HG03469 (cell line): Measurements from ENCODE around the gene SLBP.
A peak's percentile ranks its signal among the peaks of the same experiment; 100 is the strongest.

Experiments used
- ATAC-seq: cut with Tn5 transposase; IDR thresholded peaks from one replicate; pipeline ENCODE4 v1.9.1; 2021; ENCODE audit warnings: mild to moderate bottlenecking, moderate library complexity, moderate number of reproducible peaks; ENCODE audit not compliant: unreplicated experiment

SLBP gene

DNA sequence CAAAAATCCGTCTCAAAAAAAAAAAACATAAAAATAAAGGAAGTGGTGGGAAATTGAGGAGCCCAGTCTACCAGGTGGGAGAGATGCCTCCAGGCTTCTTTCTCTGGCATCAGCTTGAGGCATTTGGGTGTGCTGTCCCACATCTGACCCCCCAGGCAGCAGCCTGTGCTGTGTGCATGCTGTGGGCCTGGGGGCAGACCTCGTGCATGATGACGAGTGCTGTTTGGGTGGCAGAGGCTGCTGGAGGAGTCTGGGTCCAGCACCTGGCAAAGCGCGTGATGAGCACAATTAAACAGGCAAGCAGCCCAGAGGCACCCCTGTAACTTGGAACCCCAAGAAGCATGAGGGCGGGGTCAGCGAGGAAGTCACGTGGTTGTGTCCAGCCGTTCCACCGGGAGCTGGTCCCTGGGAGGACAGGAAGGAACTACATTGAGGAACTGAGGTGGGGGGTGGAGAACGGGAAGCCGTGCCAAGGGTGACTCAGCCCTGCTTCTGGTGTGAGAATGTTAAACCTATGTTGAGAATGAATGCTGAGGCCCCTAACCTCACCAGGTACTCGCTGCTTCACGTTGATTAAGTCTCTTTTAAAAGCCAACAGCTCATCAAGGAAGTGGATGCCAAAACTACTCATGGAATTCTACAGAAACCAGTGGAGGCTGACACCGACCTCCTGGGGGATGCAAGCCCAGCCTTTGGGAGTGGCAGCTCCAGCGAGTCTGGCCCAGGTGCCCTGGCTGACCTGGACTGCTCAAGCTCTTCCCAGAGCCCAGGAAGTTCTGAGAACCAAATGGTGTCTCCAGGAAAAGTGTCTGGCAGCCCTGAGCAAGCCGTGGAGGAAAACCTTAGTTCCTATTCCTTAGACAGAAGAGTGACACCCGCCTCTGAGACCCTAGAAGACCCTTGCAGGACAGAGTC, 15.3 kb upstream of the SLBP start:
- no peak for ATAC-seq

DNA sequence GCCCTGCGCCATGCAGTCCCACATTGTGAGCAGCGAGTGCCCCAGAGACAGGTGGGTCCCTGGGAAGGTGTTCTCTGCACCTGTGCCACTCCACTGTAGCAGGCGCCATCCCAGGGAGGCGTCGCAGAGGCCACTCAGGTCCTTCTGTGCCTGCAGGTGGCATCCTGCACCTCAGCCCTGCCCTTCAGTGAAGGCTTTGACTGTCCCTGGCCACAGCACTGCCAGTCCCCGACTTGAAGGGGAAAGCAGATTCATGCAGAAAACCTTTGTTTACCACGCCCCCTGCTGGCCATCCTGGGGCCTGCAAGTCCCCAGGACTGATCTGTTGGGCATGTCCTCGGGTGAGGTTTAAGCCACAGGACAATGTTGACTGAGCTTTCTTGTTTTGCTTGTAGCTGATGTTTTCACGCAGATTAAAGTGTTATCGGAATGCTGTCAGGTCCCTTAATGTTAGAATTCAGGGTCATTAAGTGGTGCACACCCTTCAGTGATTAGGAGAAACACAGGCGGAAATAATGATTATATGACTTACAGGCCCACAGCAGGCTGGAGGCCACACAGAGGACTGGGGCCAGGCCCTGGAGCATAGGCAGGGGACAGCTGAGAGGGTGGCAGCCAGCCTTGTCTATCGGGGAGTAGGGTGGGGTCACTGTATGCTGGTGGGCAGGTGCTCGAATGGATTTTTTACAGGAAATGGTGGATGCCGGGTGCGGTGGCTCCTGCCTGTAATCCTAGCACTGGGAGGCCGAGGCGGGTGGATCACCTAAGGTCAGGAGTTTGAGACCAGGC, 14.2 kb upstream of the SLBP start:
- ATAC-seq, result no peak

GRCh38 chr4:1725521-1725920, 13.4 kb upstream of the SLBP start:
- no peak for ATAC-seq

GRCh38 chr4:1723131-1723801, 11.1 kb upstream of the SLBP start:
- ATAC-seq, result no peak

DNA sequence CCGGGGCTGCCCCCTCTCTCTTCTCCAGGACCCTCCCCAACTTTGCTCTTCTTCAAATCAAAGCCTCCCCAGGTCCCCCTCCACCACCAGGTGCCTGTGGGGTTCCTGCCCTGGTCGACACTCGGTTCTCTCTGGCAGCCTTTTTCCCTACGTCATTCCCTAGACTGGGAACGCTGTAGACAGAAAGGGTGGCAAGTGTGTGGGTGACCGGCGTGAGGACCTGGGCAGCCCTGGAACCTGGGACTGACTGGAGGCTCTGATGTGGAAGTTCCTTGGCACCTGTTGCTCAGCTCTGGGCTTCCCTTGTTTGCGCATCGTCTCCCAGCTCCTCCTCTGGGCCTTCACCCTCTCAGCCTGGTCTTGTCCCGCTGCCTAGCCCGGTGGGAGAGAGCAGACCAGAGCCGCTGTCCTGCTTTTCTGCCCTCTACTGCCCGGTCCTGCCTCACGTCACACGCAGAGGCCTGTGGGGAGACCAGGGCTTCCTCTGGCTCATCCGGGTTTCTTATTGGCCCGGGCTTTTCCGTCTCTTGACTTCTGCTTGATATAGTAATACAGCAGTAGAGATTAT, 10.5 kb upstream of the SLBP start:
- no peak for ATAC-seq

DNA sequence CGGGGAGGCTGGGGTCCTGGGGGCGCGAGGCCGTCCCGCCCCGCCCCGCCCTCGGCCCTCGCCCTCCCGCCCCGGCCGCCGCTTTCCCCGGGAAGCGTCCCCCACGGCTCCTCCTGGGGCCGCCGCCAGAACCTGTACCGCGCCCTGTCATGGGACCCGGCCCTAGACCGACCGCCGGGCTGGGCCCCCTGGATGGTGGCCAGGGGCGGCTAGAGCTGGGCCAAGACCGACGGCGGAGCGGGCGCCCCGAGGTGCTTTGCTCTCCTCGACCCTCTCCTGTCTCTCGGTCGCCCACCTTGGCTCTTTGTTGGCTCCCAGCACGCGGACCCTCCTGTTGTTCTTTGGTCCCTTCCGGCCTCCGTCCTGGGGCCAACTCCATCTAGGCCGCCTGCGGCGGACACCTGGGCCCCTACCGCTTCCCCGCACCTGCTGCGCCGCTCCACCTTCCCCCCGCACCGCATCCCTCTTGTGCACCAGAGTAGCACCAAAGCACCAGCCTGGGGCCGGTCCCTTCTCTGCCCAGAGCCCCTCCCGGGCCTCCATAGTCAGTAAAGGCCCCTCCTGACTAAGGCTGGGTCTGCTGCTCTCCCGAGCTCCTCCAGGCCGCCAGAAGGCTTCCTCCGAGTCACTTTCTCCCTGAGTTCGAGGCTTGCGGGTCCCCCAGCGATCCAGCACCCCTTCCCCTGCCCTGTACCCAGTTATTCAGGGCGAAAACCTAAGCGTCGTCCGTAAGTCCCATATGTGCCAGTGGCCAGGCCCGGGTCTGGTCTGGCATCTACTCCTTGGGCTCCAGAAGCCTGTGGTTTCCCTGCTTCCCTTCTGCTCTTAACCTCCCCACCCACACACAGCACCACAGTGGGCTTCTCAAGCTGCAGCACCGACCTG, 9.8 kb upstream of the SLBP start:
- no peak for ATAC-seq

GRCh38 chr4:1721003-1721665, 9.0 kb upstream of the SLBP start, which contains the start of the genes TACC3 and TMEM129:
TSS of gene TACC3 (plus strand) at chr4:1721521. CDS start at chr4:1723422, 1,901 bp downstream.
TSS of gene TMEM129 (minus strand) at chr4:1721323. CDS start at chr4:1720837, 486 bp downstream.
- peak; percentile 53 for ATAC-seq

DNA sequence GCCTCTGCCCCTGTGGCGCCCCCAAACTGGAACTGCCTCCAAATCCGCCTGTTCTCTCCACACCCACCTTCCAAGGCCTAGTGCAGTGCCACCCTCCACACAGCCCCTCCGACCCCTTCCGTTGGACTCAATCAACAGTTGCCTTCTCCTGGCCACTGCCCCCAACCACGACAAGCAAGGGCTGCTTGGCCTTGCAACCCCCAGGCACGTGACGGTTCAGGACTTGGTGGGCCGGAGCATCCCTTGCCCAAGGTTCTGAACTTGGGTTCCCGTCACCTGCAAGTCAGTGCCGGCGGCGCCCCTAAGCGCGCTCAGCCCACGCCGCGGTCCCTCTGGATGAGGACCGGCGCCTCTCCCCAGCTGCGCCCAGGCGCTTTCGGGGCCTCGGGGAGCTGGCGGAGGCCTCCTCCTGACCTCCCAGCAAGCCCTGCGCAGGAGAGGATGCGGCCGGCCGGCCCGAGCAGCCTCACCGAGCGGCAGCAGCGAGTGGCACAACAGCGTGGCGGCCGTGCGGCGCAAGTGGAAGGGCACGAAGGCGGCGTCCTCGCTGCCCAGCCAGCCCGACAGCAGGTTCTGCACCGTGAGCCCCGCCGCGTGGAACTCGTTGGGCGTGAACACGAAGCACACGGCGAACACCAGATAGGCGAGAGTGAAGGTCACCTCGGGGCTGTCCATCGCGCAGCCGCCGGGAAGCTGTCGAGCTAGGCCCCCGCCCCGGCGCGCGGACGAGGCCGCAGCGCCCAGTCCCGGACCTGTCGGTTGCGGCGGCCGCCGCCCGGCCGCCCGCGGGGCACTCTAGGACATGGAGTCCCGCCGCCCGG, 8.3 kb upstream of the SLBP start:
- ATAC-seq, result peak; percentile 2

GRCh38 chr4:1718095-1718850, 6.2 kb upstream of the SLBP start:
- no peak for ATAC-seq

- no peak for ATAC-seq
Observed at GRCh38 chr4:1717129-1718094, 5.3 kb upstream of the SLBP start.

- ATAC-seq, result no peak
Observed at GRCh38 chr4:1716065-1716945, 4.2 kb upstream of the SLBP start.

GRCh38 chr4:1715002-1715758, 3.1 kb upstream of the SLBP start:
- no peak for ATAC-seq

GRCh38 chr4:1714303-1715001, 2.3 kb upstream of the SLBP start:
- ATAC-seq, result no peak
